Skeletal muscle tissue (tissue), 4 donors: Measurements from ENCODE around the gene CBX6. TPM values are rescaled to one million over a fixed set of nuclear protein-coding genes. Genes with fewer than 3 reads are reported as not detected.
"Not testable (repeated sequence)": the region's sequence is repeated elsewhere in the genome, so short reads cannot be mapped to it uniquely, and the experiment has no call there.

Source experiments
- H3K27ac ChIP-seq: one replicate; pipeline ENCODE4 v1.7.0; 2013; ENCODE audit warnings: mild to moderate bottlenecking, low read depth, low read length, inconsistent platforms
- H3K27me3 ChIP-seq, 3 donors: one replicate each; pipeline ENCODE4 v1.7.0; 2013; ENCODE audit warnings: low read length in 3 of 3; ENCODE audit not compliant: control insufficient read depth in 3 of 3, insufficient read depth in 3 of 3
- H3K36me3 ChIP-seq, 3 donors: one replicate each; pipeline ENCODE4 v1.7.0; 2013; ENCODE audit warnings: low read length in 3 of 3; ENCODE audit not compliant: control insufficient read depth in 3 of 3, insufficient read depth in 3 of 3
- H3K4me1 ChIP-seq, 3 donors: one replicate each; pipeline ENCODE4 v1.7.0; 2013; ENCODE audit warnings: low read length in 3 of 3, mild to moderate bottlenecking in 3 of 3; ENCODE audit not compliant: control insufficient read depth in 3 of 3, insufficient read depth in 3 of 3
- H3K4me3 ChIP-seq, 3 donors: one replicate each; pipeline ENCODE4 v1.7.0; 2013; ENCODE audit warnings: low read length in 3 of 3
- H3K9ac ChIP-seq, 3 donors: one replicate each; pipeline ENCODE4 v1.7.0; 2013; ENCODE audit warnings: low read length in 3 of 3, mild to moderate bottlenecking in 3 of 3, moderate library complexity in 2 of 3, low read depth in 1 of 3
- H3K9me3 ChIP-seq, 3 donors: one replicate each; pipeline ENCODE4 v1.7.0; 2013; ENCODE audit warnings: low read length in 3 of 3; ENCODE audit not compliant: control insufficient read depth in 3 of 3
- total RNA-seq: library from RNA; depleted of rRNA; stranded (reverse); fragments of >200 nt; gene quantifications from one replicate; pipeline ENCODE4 v1.2.3, GENCODE V29; 2014
- donor health status: Osteomylitis.

Gene CBX6
- total RNA-seq, 1 donor from 2014 or later = 19.3 TPM

- Histone ChIP-seq H3K9ac (peak overlapping the region in 1 of 3 donors; percentile 16), H3K36me3 (peaks cover 4 to 7% (median 6%) of the 10 kb centered on the region in 3 donors), H3K9me3 (no peaks in the 10 kb centered on the region), H3K4me3 (no peak overlapping the region), H3K27me3 (peaks cover 18 to 34% (median 34%) of the 10 kb centered on the region in 3 donors), H3K4me1 (peaks cover 8 to 22% (median 18%) of the 10 kb centered on the region in 3 donors), H3K27ac (no peak overlapping the region)
Measured at GRCh38 chr22:38861927-38862326, 10.1 kb downstream of the CBX6 start.

- Histone ChIP-seq H3K27me3 (peaks cover 18 to 34% (median 34%) of the 10 kb centered on the region in 3 donors), H3K36me3 (peaks cover 3 to 7% (median 6%) of the 10 kb centered on the region in 3 donors), H3K4me3 (no peak overlapping the region), H3K4me1 (peaks cover 8 to 22% (median 18%) of the 10 kb centered on the region in 3 donors), H3K9me3 (no peaks in the 10 kb centered on the region), H3K9ac (no peak overlapping the region), H3K27ac (no peak overlapping the region)
Measured at GRCh38 chr22:38861170-38861876, 10.7 kb downstream of the CBX6 start.

- H3K27me3 ChIP-seq = peaks cover 18 to 34% (median 34%) of the 10 kb centered on the region in 3 donors
- no peak overlapping the region for H3K9ac ChIP-seq
- H3K4me3 ChIP-seq = no peak overlapping the region
- no peak overlapping the region for H3K27ac ChIP-seq
- H3K9me3 ChIP-seq = no peaks in the 10 kb centered on the region
- H3K4me1 ChIP-seq = peaks cover 8 to 20% (median 17%) of the 10 kb centered on the region in 3 donors
- peaks cover 0 to 3% (median 2%) of the 10 kb centered on the region in 3 donors for H3K36me3 ChIP-seq
Measured at GRCh38 chr22:38860283-38861169, 11.5 kb downstream of the CBX6 start.

- no peaks in the 10 kb centered on the region for H3K9me3 ChIP-seq
- H3K4me1 ChIP-seq = peaks cover 2 to 13% (median 9%) of the 10 kb centered on the region in 3 donors
- H3K4me3 ChIP-seq = no peak overlapping the region
- H3K27me3 ChIP-seq = peaks cover 18 to 34% (median 34%) of the 10 kb centered on the region in 3 donors
- H3K9ac ChIP-seq = no peak overlapping the region
- no peak overlapping the region for H3K27ac ChIP-seq
- no peaks in the 10 kb centered on the region for H3K36me3 ChIP-seq
Measured at GRCh38 chr22:38859581-38860282, 12.3 kb downstream of the CBX6 start.

- Histone ChIP-seq H3K9me3 (no peaks in the 10 kb centered on the region), H3K9ac (no peak overlapping the region), H3K4me3 (no peak overlapping the region), H3K27me3 (peaks cover 18 to 34% (median 34%) of the 10 kb centered on the region in 3 donors), H3K27ac (no peak overlapping the region), H3K4me1 (peaks cover 0 to 9% (median 6%) of the 10 kb centered on the region in 3 donors), H3K36me3 (no peaks in the 10 kb centered on the region)
Measured at GRCh38 chr22:38858492-38858891, 13.5 kb downstream of the CBX6 start.

GRCh38 chr22:38854476-38854875, 17.5 kb downstream of the CBX6 start:
- not testable (repeated sequence) for H3K4me3 ChIP-seq, H3K9ac ChIP-seq, H3K4me1 ChIP-seq, H3K36me3 ChIP-seq, H3K9me3 ChIP-seq, H3K27ac ChIP-seq
- peaks cover 21 to 39% (median 28%) of the 10 kb centered on the region in 3 donors for H3K27me3 ChIP-seq

GRCh38 chr22:38853883-38854282, 18.1 kb downstream of the CBX6 start:
- H3K27me3 ChIP-seq = peaks cover 26 to 39% (median 28%) of the 10 kb centered on the region in 3 donors
- not testable (repeated sequence) for H3K4me3 ChIP-seq, H3K36me3 ChIP-seq, H3K4me1 ChIP-seq, H3K9ac ChIP-seq, H3K9me3 ChIP-seq, H3K27ac ChIP-seq

- Histone ChIP-seq H3K36me3 (no peaks in the 10 kb centered on the region), H3K9ac (no peak overlapping the region), H3K4me3 (no peak overlapping the region), H3K4me1 (no peaks in the 10 kb centered on the region), H3K27me3 (peaks cover 25 to 40% (median 27%) of the 10 kb centered on the region in 3 donors), H3K9me3 (no peaks in the 10 kb centered on the region), H3K27ac (no peak overlapping the region)
Measured at GRCh38 chr22:38853196-38853651, 18.8 kb downstream of the CBX6 start.

- H3K27ac ChIP-seq = no peak overlapping the region
- no peak overlapping the region for H3K9ac ChIP-seq
- H3K9me3 ChIP-seq = no peaks in the 10 kb centered on the region
- no peaks in the 10 kb centered on the region for H3K36me3 ChIP-seq
- H3K27me3 ChIP-seq = peaks cover 26 to 39% (median 33%) of the 10 kb centered on the region in 3 donors
- no peak overlapping the region for H3K4me3 ChIP-seq
- no peaks in the 10 kb centered on the region for H3K4me1 ChIP-seq
Measured at GRCh38 chr22:38852522-38852921, 19.5 kb downstream of the CBX6 start.
